PC-9 (cell line): ENCODE measurements around the gene TRAF1.

Experiments
- EZH2 ChIP-seq: fragments of 200-600 bp; sonication (generic); IDR thresholded peaks from 2 replicates; pipeline ENCODE4 v1.8.0; 2017; ENCODE audit warnings: antibody characterized with exemption, low read depth
- TF ChIP-seq, protein P1 (sequence below): fragments of 200-600 bp; sonication (generic); conservative IDR thresholded peaks from 2 replicates; pipeline ENCODE4 v1.6.1; 2017; ENCODE audit warnings: mixed run types, antibody characterized with exemption, mild to moderate bottlenecking, moderate library complexity

- TF ChIP-seq, protein P1, sequence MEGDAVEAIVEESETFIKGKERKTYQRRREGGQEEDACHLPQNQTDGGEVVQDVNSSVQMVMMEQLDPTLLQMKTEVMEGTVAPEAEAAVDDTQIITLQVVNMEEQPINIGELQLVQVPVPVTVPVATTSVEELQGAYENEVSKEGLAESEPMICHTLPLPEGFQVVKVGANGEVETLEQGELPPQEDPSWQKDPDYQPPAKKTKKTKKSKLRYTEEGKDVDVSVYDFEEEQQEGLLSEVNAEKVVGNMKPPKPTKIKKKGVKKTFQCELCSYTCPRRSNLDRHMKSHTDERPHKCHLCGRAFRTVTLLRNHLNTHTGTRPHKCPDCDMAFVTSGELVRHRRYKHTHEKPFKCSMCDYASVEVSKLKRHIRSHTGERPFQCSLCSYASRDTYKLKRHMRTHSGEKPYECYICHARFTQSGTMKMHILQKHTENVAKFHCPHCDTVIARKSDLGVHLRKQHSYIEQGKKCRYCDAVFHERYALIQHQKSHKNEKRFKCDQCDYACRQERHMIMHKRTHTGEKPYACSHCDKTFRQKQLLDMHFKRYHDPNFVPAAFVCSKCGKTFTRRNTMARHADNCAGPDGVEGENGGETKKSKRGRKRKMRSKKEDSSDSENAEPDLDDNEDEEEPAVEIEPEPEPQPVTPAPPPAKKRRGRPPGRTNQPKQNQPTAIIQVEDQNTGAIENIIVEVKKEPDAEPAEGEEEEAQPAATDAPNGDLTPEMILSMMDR = no peak
- no peak for TF ChIP-seq EZH2
Observed at GRCh38 chr9:120901755-120902568, 24.6 kb downstream of the TRAF1 start.
